Epithelial cell of esophagus (primary cell): Measurements from ENCODE around the gene RANGAP1.

Experiments
- DNase-seq: peaks from one replicate; pipeline ENCODE4 v3.0.0; 2010; ENCODE audit warnings: low read depth
- H3K4me3 ChIP-seq: 2 replicates; pipeline ENCODE4 v1.5.1; 2011; ENCODE audit warnings: mild to moderate bottlenecking, low read length, control low read depth
- CTCF ChIP-seq: IDR thresholded peaks from 2 replicates; pipeline ENCODE4 v1.5.1; 2011; ENCODE audit warnings: low read depth, mild to moderate bottlenecking, low read length, control low read depth, inconsistent platforms; ENCODE audit not compliant: insufficient read depth; ENCODE audit errors: missing control alignments

The RANGAP1 gene

GRCh38 chr22:41241133-41241676 is 44.8 kb downstream of the RANGAP1 start:
- no peak for TF ChIP-seq CTCF
- no peak for DNase-seq

DNA sequence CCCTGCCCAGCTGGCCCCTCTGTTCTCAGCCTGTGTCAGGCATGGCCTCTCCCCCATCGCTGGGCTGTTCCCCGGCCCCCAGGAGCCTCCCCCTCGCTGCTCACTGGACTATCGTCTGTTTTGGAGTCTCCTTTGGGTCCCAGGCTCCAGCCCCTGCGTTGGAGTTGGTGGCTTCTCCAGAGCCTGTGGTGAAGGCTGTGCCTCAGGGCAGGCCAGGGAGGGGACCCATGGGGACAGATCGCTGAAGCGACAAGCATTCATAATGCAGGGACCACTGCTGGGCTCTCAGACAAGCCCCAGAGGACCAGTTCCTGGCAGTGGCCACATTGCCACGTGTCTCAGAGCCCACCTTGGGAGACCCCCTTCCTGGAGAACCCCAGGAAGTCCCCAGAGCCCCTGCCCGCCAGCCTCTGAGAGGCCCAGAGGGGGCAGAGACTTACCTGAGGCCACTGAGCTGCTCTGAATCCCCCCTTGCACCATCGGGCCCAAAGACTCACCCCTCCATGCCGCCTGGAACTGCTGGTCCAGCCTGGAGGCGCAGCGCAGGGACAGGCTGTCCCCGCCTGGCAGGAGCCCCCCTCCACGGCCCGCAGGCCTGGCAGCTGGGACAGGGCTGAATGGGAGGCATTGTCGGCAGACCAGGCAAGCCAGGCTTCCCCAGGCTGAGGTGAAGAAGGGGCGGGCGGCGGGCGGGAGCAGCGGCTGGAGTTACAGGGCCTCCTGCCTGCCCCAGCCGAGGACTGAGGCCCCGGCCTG is 45.4 kb downstream of the RANGAP1 start, which contains the start of gene CHADL:
CHADL (minus strand) TSS at position 555 of the 756 bp plus-strand sequence; CDS start at position 505, 50 bp downstream.
- no peak within 1 kb of the TSS for H3K4me3 ChIP-seq
- DNase-seq, result no peak
- TF ChIP-seq CTCF, result no peak

More at GRCh38 chr22:41241133-41241676, 44.8 kb downstream of the RANGAP1 start:
- H3K4me3 ChIP-seq, result no peak overlapping the region

DNA sequence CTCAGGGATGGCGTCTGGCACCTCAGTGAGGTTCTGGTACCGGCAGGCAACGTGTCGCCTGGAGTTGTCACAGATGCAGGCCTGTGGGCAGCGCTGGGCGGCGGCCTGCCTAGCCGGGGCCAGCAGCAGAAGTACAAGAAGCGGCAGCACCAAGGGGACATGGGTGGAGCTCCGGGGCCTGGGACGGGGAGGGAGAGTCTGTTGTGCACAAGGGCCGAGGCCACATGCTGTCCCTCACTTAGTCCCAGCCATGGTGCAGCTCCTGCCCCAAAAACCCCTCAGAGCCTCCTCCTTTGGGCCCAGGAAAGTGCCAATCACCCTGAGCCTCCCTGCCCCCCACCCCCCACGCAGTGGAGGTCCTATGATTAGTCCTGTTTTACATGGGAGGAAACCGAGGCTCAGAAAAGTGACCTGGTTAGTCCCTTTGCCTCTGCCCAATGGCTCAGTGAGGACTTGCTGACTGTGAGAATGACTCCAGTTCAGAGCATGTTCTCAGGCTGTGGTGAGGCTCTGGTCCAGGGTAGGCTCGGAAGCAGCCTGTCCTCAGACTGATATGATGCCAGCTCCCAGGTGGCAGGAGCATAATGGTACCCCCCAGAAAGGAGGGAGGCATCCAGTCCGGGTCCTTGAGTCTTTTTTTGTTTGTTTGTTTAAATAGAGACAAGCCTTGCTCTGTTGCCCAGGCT is 46.4 kb downstream of the RANGAP1 start:
- H3K4me3 ChIP-seq, result no peak overlapping the region
- TF ChIP-seq CTCF, result no peak
- DNase-seq, result no peak

DNA sequence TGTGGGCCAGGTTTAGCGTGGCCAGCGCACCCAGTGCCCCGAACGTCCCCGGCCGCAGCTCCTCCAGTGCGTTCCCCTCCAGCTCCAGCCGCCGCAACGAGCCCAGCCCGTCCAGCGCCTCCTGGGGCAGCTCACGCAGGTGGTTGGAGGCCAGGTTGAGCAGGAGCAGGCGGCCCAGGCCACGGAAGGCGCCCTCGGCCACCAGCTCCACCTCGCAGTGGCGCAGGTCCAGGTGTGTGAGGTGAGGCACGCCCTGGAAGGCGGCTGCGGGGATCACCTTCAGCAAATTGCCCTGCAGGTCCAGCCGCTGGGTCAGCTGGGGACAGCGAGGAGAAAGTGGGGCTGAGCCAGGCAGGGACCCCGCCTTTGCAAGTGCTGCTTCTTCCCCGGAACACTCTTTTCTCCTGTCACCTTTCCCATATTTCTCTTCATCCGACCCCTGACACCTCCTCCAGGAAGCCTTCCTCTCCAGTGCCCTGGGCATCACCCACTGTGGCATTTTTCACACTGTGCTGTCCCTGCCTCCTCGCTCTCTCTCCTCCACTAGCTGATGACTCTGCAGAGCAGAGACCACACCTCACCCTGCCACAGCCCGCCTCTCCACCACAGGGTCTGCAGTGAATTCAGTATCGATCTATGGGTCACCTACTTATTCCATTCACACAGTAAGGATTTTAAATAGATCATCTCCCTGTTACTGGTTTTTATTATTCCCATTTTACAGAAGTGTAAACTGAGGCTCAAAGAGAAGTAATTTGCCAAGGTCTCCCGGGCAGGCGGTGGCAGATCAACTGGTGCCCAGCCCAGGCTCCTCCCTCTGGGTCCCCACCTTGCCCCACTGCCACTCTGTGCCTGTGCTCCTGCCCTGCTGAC is 47.2 kb downstream of the RANGAP1 start:
- no peak overlapping the region for H3K4me3 ChIP-seq
- DNase-seq, result no peak
- no peak for TF ChIP-seq CTCF

DNA sequence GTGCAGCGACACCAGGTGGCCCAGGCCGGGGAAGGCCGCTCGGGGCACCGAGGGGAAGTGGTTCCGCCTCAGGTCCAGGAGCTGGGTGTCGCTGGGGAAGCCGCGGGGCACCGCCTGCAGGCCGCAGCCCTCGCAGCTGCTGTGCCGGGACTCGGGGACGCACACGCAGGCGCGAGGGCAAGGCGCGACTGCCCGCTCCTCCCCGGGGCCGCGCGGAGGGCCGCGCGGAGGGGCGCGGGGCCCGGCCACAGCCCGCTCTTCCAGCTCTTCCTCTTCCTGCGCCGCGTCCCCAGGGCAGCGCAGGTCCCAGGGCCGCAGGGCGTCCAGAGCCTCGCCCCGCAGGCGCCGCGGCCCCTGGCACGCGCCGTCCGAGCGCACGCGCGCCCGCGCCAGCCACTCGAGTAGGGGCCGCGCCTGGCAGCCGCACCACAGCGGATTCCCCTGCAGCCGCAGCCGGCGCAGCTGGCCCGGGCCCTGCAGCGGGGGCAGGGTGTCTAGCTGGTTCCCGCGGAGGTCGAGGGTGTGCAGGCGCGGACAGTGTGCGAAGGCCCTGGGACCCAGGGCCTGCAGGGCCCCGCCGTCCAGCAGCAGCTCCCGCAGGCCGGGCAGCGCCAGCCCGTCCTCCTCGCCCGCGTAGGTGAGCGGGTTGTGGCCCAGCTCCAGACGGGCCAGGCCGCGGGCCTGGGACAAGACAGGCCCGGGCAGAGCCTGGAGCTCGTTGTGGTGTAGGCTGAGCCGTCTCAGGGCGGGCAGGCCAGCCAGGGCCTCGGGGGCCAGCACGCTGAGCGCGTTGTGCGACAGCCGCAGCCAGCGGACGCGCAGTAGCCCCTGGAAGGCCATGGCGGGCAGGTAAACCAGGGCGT is 48.0 kb downstream of the RANGAP1 start:
- DNase-seq, result peak; percentile 74
- H3K4me3 ChIP-seq, result peak overlapping the region; percentile 16
- TF ChIP-seq CTCF, result peak; percentile 46
